HG03064 (cell line): Measurements from ENCODE around the gene GREB1.

Experiments
- ATAC-seq: cut with Tn5 transposase; IDR thresholded peaks from one replicate; pipeline ENCODE4 v1.9.1; 2021; ENCODE audit warnings: low read depth; ENCODE audit not compliant: unreplicated experiment

GREB1 gene

GRCh38 chr2:11677136-11678055, 143.6 kb downstream of the GREB1 start:
- no peak for ATAC-seq

DNA sequence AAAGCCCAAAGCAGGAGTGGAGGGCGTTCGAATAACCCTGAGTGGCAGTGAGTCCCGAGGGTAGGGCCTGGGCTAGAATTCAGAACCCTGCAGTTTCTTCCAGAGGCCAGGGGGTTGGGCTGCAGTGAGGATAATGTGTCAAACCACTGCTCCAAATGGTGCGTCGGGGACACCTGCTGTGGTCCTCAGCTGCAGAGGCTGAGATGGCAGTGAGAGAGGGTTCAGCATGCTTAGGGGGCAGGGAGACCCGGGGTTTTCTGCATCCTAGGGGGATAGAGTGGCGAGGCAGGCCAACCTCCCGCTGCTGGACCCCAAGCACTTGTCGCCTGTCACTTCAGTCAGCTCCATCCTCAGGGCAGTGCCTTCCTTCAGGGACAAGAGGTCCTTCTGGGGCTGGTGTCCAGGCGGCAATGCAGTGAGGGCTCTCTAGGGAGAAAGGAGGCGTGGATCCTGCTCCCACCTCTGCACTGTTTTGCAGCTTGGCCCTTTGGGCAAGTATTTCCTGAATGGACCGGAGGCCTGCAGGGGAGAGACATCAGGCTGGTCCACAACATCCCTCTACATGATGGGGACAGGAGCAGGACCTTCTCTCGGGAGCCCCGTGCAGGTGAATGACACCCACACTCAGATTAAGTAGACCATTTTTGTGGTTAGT, 144.6 kb downstream of the GREB1 start:
- ATAC-seq, result no peak

DNA sequence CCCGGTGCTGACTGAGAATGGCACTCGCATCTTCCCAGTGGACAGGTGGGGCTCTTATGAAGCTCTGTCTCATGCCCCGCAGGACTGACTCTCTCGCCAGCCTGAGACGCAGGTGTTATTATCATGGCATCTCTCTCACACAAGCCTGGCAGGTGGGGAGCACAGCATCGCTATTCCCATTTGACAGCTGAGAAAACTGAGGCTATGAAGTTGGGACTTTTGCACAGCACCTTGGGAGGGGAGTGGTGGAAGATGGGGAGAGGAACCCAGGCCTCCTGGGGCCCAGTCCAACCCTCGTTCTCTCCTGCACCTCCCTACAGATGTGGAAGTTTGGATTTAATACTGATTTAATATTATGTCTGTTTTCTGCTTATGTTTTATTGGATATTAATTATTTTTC, 145.2 kb downstream of the GREB1 start:
- ATAC-seq, result no peak

DNA sequence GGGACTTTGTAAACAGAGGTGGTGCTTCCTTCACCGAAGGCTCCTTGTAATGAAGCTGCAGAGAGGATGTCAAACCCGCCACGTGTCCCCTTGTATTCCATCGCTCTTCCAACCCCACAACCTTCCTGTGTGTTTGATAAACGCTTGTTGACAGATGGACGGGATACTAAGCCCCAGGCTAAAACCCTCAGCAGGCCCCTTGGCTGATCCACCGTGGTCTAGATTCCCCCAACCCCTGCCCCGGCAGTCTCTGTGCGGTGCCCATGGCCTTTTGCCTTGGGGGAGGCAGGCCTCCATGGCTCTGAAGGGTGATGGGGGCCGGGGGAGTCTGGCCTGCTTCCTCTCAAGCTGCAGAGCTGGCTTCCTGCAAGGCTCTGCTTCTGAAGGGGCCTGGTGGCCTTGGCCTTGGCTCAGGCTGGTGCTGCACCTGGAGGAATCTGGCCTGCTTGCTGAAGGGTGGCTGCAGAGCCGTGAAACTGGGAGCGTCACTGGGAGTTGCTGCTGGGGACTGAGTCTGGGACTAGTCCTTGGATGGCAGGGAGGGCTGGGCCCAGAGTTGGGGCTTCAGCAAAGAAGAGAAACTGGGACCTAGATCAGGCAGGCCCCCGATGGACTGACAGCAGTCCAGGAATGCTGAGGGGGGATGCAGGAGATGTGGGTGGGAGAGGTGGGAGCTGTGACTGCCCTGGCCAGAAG, 145.8 kb downstream of the GREB1 start:
- no peak for ATAC-seq

GRCh38 chr2:11680182-11680900, 146.5 kb downstream of the GREB1 start:
- ATAC-seq, result no peak

GRCh38 chr2:11680901-11681721, 147.3 kb downstream of the GREB1 start:
- no peak for ATAC-seq

- ATAC-seq, result no peak
These were observed 148.1 kb downstream of the GREB1 start for GRCh38 chr2:11681722-11682589.

GRCh38 chr2:11682590-11682915, 148.7 kb downstream of the GREB1 start:
- ATAC-seq, result no peak

DNA sequence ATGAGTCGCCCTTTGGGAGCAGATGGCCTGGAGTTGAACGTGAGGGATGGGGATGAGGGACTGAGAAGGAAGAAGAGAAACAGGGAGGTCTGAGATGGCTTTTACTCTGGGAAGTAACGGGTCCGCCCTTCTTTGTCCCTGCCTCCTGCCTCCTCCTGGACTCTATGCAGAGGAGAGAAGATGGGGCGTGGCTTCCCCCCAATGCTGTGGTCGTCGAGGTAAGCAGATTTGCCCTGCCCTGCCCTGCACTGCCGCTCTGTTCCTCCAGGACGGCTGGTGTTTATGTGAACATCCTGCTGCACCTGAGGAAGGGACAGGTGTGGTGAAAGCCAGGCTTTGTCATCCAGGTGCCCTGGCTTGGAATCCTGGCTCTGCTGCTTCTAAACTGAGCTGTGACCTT, 149.6 kb downstream of the GREB1 start:
- ATAC-seq, result no peak

DNA sequence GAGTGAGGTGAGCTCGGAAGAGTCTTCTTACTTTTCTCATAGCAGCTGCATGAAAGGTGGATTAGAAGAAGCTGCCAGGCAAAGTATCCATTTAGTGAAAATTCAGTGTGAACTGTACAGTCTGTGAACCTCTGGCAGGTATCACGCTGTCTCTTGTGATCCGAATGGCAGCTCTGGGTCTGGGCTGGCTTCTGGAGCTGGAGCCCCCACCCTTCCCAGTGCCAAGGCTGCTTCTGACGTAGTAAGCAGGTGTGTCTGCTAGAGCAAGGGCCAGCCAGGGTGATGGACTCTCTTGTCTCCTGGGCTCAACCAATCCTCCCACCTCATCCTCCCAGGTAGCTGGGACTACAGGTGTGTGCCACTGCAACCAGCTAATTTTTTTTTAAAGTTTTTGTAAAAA, 150.1 kb downstream of the GREB1 start:
- ATAC-seq, result no peak

- ATAC-seq, result no peak
These were observed 151.1 kb downstream of the GREB1 start for GRCh38 chr2:11684894-11685460.

- ATAC-seq, result no peak
These were observed 152.1 kb downstream of the GREB1 start for GRCh38 chr2:11685906-11686470.

- no peak for ATAC-seq
These were observed 153.9 kb downstream of the GREB1 start for GRCh38 chr2:11687736-11688135.

DNA sequence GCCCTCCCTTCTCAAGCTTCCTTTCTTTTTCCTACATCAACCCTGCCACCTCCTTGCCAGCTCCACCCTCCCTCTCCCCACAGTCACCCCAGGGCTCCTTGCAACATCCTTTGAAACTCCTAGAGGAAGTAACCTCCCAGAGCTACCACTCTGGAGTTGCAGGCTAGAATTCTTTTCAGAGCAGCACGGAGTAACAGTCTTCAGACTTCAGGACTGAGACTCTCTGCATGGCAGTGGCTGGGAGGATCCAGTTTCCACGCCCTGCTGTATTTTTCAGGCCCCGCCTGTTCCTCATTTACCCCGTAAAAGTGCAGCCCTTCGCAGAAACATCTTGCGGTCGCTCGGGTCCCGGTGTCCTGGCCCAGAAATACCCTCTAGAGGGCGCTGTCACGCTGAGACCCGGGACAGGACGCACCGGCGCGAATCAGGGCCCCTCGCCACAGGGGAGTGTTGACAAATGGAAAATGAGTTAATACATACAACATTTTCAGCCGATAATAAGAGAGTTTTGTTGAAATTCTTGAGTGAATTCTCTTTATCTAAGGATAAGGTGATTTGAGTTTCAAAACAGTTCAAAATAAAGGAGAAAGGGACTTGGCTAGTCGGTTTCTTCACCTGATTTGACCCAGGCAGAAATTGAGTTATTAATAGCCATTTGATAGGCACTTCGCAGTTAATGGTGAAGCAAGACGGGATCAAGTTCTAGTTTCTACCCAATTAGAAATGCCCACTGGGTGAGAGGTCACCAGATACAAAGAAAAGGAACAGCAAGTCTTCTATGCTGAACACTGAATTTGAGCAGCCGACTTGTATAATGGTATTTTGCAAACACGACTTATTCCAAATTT, 154.6 kb downstream of the GREB1 start:
- ATAC-seq, result peak; percentile 57

DNA sequence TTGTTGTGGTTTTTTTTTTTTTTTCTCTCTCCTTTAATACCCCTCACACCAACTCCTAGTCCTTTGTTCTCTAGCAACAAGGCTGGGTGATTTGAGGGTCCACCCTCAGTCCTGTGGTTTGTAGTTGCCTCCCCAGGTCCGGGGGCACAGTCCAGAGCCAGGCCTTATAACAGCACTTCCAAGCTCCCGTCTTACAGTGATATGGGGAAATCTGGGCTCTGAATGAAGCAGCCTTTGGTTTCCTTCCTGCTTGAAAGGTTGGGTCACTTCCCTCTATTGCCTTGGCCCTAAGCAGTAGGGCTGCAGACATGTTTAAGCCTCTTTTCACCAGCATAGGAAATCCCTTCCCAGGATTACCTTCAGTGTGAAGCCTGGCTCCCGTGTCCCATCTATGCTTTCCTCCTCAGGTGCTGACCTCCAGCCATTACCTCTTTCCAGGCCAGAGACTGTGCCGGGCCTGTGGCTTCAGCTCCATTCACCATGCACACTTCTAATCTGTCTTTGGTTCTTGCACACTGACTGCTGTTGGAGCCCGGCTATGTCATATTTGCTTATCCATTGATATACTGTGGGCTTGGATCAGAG, 157.3 kb downstream of the GREB1 start:
- no peak for ATAC-seq
